NCI-H2107 (cell line): ENCODE results near the gene GID8.

Experiments
- DNase-seq: peaks from one replicate; lab custom pipeline; 2025; lab: John Stamatoyannopoulos, UW

Gene GID8

GRCh38 chr20:62986257-62986800, 48.4 kb downstream of the GID8 start:
- no peak for DNase-seq

- DNase-seq = no peak
These were observed 49.2 kb downstream of the GID8 start for GRCh38 chr20:62987114-62987513.

- DNase-seq = no peak
These were observed 51.3 kb downstream of the GID8 start for GRCh38 chr20:62989201-62989601.

GRCh38 chr20:62990306-62990825, 52.4 kb downstream of the GID8 start:
- DNase-seq = no peak

GRCh38 chr20:62991196-62991807, 53.4 kb downstream of the GID8 start:
- DNase-seq = no peak

GRCh38 chr20:62991863-62992262, 53.9 kb downstream of the GID8 start:
- no peak for DNase-seq

GRCh38 chr20:62993856-62994494, 56.0 kb downstream of the GID8 start:
- DNase-seq = no peak

GRCh38 chr20:62994869-62995281, 56.9 kb downstream of the GID8 start:
- no peak for DNase-seq

- DNase-seq = no peak
These were observed 57.5 kb downstream of the GID8 start for GRCh38 chr20:62995481-62995880.

- no peak for DNase-seq
These were observed 58.1 kb downstream of the GID8 start for GRCh38 chr20:62995898-62996595.

- DNase-seq = no peak
These were observed 58.6 kb downstream of the GID8 start for GRCh38 chr20:62996596-62996982.

- DNase-seq = no peak
These were observed 59.6 kb downstream of the GID8 start for GRCh38 chr20:62997417-62998035.
